Endometrium (tissue), 2 donors: ENCODE measurements around the gene CCK.
"Not testable (repeated sequence)": the region's sequence is repeated elsewhere in the genome, so short reads cannot be mapped to it uniquely, and the experiment has no call there.

ENCODE experiments used
- FAIRE-seq: peaks from 2 replicates; lab custom pipeline; 2012; peaks lifted over from hg19 to GRCh38; lab: Jason Lieb, UNC
- donor health status: control.
- donor health status: control.

CCK gene, protein sequence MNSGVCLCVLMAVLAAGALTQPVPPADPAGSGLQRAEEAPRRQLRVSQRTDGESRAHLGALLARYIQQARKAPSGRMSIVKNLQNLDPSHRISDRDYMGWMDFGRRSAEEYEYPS

DNA sequence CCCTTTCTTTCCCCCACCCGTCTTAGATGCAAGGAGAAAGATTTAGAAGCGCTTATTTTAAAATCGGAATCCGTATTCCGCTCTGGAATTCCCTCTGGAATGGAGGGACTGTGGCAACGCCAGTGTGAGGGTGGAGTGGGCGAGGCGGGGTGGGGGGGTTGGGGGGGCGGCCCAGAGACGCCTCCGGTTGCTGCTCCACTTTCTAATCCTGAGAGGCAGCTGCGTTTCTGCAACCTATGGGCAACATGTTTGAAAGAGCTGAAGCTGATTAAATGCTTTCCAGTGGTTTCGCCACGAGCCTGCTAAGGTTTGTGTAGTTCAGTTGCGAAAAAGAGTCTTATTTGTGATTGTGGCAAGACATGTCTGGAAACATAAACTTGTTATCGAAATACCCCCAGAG, at the start of gene CCK:
Gene CCK, minus strand, starts transcription at position 101 of the 400 bp plus-strand sequence. CDS start 2,555 bp downstream, outside the sequence.
- FAIRE-seq = no peak

DNA sequence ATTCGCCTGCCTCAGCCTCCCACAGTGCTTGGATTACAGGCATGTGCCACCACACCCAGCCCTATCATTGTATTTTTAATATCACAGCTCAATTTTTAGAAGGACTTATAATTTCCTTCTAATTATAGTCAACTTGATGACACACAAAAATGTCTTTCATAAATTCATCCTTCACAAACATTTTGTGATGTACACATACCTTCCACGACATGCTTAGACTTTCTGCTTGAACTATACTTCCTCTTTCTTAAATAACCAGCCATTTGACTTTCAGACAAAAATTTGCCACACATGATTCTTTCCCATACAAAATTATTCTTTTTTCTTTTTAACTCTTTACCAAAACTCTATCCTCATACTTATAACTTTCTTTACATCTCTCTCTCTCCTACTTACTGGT, 48.4 kb upstream of the CCK start:
- no peak for FAIRE-seq

DNA sequence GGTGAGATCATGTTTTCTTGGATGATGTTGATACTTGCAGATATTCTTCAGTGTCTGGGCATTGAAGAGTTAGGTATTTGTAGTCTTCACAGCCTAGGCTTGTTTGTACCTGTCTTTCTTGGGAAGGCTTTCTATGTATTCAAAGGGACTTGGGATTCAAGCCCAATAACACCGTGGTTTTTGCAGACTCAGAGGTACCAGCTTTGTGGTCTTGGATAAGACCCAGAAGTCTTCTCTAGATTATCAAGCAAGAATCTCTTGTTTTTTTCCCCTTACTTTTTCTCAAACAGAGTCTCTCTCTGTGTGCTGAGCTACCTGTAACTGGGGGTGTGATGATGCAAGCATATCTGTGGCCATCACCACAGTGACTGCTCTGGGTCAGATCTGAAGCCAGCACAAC, 42.7 kb upstream of the CCK start:
- FAIRE-seq = no peak

DNA sequence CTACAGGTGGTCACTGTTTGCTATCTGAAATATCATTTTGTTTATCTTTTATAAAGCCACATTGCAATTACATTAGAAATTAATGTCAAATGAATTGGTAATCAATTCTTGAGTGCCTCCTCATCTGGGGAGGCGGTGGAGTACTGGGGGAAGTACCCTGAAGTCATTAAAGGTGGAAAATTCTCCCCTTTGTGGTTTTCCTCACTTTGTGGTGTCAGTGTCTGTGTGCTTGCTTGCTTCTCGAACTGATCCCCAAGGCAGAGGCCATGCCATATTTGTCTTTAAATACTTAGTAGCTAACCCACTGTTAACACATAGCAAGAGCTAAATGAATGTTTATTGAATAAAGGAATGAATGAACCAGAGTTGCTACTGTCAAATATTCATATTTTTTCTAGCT, 40.5 kb upstream of the CCK start:
- no peak for FAIRE-seq

DNA sequence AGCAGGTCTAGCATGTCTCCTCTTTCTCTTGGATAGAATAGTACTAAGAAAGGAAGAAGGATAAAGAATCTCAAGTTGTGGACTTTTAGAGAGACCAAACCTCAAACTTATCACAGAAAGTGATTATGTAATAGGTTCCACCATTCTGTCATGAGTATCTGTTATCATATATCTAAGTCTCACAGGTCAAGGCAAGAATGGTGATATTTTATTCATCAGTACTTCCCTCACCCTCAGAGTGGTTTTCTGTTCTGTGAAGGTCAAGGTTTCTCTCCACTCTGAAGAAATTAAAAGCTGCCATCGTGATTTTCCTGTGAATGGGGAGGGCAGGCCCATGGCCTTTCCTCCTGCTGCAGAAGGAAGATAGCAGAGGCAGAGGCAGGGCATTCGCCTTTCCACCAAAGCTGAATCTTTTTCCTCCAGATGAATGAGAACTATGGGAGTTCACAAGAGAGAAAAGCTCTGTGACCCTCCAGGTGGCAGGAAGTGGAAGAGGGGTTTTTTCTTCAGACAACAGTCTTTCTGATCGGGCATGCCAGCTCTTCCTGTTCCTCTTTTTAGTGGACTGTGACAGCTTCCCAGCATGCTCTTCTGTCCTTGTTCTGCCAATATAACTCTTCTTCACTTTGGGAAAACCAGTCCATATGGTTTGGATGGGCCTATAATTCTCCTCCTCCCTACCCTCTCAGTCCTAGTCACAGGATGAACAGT, 37.1 kb upstream of the CCK start:
- FAIRE-seq = no peak

DNA sequence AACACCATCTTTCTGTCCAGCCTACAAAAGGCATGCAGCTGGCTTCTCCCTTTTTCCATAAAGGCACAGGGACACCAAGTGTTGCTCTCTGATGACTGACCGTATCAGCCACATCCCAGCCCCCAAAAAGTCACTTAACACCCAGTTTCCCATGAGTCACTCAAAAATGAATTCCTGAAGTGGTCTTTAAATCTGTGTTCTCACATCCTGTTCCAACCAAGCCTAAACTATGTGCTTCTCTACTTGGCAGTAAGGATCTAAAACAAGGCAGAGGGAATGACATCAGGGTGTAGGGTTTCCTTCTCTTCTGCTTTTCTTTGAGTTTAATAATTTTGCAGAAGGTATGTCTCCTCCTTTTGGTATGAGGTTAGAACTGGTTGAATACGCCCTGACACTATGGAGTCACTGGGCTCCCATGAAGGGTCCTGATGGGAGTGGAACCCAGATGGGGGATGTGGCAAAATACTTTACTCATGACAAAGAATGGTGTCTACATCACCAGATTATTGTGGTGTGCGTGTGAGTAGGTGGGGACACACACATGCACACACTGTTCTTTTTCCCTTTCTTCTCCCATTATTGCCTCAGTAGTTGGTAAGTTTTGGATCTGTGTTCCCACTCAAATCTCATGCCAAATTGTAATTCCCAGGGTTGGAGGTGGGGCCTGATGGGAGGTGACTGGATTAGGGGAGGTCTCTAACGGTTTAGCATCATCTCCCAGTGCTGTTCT, 35.6 kb upstream of the CCK start:
- no peak for FAIRE-seq

DNA sequence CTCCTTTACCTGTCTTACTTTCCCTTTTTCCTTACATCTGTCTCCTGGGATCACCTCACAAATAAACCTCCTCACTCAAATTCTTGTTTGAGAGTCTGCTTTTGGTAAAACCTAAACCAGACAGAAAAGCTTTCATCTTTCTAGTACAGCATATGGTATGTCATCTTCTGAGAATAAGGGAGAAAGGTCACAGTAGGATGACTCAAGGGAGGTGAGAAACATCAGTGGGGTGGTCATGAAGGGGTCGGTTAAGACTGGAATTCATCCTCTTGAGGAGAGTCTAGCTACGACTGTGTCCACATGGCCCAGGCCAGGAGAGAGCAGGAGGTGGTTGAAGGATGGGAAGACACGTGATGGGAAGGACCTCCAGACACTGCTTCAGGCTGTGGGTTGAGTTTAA, 34.8 kb upstream of the CCK start:
- no peak for FAIRE-seq

DNA sequence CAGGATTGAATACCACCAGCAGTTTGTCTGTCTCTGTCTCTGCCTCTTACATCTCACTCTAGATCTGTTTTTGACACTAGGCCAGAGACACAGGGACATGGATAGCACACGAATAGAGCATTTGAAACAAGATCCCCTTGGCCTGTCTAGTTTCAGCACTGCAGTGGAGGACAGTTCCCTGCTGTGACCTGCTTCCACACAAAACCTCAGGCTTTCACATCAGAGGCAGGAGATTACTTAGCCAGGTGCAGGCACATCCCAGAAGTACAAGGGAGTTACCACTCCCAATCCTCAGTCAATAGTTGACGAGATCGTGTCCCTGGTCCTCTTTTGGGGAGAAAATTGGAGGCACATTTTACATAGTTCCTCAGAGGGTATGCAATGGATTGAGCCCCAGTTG, 34.0 kb upstream of the CCK start:
- FAIRE-seq = no peak

DNA sequence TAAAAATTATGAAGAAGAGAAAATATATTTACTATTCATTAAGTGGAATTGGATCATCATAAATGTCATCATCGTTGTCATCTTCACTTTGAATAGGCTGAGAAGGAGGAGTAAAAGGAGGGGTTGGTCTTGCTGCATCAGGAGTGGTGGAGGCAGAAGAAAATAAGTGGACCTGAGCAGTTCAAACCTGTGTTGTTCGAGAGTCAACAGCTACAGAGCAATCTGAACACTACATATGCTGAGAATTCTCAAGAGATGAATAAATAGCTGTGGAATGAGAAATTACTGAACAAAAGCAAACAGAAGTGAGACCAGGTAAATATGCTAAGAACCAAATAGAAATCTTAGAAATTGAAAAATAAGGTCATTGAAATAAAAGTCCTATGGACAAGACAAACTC, 32.3 kb upstream of the CCK start:
- FAIRE-seq = no peak

DNA sequence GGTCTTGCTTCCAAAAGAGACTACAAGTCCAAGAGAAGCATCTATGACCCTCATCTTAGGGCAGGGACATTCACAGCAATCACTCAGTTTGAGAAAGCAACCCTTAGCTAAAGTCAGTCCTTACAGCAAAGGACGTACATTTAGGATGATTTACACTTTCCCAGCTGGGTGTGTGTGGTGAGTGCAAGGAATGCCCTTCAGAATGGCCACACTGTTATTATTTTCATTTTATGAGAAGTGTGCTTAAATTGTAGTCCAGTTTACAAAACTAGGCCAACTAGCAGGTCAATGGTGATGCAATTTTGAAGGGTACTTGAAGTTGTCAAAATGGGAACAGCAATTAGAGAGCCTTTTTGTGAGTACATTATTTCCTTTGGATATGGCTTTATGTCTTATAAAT, 26.0 kb upstream of the CCK start:
- FAIRE-seq = no peak

DNA sequence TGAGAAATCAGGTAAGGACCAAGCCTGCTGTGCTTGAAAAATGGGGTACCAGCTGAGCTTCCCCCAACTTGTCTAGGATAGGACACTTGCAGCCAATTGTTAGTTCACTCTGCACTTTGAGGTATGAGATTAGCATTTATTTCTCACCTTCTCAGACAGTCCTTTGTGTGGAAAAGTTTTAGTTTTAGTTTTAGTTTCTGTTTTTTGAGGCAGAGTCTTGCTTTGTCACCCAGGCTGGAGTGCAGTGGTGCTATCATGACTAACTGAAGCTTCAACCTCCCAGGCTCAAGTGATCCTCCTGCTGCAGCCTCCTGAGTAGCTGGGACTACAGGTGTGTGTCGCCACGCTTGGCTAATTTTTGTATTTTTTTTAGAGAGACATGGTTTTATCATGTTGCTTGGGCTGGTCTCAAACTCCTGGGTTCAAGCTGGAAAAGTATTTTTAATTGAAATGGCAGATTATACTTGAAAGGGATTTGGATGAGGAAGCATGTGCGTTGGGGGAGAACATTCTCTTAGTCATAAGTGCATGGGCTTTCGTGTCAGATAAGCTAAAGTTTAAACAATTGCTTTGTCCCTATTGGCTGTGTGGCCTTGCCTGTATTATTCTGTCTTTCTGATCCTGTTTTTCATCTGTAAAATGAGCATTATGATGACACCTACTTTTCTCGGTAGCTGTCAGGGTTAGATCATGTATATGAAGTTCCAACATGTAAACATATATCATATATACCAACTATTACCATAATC, 25.2 kb upstream of the CCK start:
- FAIRE-seq = no peak

DNA sequence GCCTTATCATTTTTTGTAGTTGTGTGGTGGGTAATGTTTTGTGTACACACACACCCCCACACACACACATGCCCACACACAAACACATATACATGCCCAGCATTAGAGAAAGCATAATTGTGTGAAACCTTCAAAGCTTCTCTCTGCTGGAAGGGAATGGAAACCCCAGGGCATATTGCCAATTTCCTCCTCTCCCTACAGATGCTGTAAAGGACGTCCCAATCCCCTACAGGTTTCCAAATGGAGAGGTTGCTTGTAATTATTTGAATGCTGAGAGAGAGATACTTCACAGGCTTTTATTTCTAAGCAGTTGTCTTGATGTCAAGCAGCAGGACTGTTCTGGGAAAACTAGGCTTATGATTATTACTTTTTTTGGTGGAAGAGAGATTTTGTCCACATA, 23.0 kb upstream of the CCK start:
- FAIRE-seq = no peak

DNA sequence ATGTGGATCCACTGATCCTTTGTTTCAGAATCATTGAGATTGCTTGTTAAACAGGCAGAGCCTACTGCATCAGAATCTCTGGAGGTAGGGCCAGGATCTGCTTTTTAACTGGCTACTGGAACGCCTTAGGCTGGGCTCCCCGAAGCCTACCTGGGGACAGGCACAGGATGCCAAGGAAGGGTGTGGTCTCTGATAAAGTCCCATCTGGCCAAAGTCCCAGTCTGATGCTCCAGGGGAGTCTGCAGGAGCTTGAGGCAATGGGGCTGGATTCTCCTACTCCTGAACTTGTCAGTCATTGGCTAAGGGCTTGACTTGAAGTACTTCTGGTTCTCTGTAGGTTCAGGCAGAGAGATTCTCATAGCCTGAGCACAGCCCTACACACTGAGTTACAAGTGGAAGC, 22.4 kb upstream of the CCK start:
- no peak for FAIRE-seq

DNA sequence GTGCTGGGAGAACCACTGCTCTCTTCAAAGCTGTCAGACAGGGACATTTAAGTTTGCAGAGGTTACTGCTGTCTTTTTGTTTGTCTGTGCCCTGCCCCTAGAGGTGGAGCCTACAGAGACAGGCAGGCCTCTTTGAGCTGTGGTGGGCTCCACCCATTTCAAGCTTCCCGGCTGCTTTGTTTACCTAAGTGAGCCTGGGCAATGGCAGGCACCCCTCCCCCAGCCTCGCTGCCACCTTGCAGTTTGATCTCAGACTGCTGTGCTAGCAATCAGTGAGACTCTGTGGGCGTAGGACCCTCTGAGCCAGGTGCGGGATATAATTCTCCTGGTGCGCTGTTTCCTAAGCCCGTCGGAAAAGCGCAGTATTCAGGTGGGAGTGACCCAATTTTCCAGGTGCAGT, 21.4 kb upstream of the CCK start:
- not testable (repeated sequence) for FAIRE-seq

DNA sequence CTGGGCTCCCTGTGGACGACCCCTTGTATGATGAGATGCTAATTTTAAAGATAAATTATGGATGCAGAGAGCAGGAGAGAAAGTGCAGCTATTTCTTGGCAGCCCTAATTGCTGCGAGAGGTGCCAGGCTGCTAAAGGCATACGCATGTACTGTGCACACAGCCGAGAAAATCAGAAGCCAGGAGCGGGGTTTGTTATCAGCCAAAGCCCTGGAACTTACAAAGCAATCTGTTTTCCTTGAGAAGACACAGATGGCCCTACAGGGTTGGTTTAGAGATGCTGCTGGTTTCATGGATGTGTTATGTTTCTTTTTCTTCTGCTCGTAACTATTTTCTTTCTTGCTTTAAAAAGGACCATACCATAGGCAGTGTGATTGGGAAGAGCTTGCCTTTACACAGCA, 11.7 kb upstream of the CCK start:
- no peak for FAIRE-seq

DNA sequence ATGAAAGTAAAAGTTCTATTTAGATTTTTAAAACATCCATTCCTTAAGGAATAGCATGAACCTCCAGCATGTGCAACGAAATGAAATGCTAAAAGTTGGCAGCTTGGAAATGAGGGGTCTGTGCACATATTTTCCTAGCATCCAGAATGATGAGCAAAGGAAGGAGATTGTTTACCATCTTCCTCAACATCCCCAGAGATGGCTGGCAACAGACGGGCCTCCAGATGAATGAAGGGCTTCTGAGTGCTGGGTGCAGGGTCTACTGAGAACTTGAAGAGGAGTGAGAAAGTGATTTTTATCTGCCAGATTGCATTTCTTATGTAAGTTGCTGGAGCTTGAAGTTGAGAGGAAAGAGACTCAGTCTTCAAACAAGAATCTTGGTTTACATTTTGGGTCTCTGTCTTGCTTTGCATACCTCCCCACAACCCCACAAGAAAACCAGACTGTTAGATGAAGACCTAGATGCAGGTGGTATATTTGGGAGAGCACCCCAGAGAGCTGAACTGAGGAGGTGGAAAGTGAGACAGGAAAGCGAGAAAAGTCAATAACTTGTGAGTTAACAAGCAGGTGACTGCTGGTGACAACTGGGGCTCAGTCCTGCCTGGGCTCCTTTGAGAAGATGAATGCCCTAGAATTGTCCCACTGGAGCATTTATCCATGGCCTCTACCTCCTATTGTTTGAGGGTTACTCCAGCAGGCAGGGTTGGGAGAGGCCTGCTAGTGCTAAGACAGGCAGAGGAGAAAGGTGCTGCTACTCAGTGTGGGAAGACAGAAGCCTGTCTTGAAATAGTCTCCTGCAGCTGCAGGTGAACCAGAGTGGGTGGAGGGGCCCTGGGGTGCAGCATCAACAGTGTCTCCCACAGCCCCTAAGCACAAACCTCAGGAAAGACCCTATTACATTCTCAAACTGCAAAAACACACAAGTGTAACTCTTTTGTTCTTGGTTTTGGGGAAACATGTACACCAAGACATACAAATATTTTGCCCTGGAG, 10.5 kb upstream of the CCK start:
- FAIRE-seq = no peak

DNA sequence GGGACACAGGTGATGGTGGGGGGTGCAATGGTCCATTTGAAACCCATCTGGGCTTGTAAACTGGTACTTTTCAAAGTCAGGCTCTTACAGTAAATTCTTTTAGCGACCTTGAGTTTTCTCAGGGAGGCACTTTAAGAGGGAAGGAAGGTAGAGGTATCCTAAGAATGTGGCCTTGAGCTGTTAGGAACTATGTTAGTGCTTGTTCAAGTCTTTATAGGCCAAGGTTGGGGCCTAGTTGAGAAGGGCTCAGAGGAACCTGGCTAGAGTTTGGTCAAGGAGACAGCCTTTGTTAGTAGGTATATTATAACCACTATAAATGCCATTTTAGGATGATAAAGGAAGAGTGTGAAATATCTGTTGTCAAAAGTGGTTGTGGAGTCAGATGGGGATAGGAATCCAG, 9.2 kb upstream of the CCK start:
- FAIRE-seq = no peak

DNA sequence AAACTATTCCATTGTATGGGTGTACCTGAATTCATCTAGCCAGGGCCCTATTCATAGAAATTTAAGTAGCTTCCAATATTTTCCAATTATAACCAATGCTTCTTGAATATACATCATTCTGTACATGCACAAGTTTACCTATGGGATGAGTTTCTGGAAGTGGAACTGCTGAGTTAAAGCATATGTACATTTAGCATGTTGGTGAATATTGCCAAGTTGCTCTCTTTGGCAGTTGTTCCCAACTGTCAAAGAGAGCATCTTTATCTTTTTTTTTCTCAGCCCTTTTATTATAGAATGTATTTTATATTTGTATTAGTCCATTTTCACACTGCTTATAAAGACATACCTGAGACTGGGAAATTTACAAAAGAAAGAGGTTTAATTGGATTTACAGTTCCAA, 8.3 kb upstream of the CCK start:
- FAIRE-seq = no peak

DNA sequence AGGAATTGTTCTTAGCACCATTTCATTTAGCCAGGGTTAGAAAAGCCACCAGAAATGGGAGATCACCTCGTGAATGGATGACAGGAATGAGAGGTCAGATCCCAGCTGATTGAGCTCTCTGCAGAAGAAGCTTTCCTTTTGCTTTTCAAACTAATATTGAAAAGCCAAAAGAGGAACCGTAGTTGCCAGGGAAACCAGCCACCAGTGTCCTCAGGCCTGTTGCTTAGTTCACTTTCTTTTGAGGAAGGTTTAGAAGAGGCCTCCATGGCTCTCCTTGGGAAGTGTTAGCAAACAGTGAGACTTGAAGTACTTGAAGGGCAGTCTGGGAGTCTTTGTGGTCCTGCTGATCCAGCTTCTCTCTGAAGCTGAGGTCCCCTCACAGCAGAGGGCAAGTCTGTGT, 7.4 kb upstream of the CCK start:
- no peak for FAIRE-seq

DNA sequence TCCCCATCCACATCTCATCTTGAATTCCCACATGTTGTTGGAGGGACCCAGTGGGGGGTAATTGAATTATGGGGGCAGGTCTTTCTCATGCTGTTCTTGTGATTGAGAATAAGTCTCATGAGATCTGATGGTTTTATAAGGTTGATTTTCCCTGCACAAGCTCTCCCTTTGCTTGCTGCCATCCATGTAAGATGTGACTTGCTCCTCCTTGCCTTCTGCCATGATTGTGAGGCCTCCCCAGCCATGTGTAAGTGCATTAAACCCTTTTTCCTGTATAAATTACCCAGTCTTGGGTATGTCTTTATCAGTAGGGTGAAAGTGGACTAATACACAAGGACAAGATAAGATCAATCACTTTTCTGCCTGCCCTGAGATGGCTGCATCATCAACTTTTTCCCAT, 5.8 kb upstream of the CCK start:
- no peak for FAIRE-seq

DNA sequence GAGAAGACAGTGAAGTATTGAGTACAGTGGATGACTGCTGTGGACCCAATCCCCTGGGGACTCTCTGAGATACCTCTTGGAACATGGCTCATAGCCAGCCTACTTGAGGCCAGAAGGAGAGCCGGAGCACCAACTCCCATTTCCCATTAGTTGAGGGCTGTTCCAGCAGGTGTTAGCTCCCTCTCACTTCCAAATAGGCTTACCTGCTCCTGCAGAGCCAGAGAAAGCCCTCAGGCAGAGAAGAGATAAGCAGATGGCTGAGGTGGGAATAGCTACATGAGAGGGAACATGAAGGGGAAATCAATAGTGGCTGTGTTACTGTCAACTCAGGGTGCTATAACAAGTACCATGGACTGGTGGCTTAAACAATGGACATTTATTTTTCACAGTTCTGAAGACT, 4.6 kb upstream of the CCK start:
- FAIRE-seq = no peak

DNA sequence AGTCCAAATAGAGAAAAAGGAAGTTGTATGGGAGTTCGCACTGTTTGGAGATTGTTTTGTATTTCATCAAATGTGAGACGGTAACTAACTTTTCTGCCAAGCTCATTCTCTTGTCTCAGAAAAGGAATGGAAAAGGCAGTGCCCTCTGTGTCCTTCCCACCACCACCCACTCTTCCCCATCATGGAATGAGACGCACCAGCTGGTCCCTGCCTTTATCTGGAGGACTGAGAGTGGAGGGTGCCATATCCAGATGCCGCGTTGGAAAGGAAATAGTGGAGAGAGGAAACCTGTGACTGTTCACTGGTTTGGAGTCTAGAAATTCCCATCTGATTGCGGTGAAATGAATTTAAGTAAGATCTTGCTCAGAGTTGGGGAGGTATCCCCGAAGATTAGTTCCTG, 3.7 kb upstream of the CCK start:
- FAIRE-seq = no peak
